ENCODE data around the gene CACNB2.

Gene CACNB2

DNA sequence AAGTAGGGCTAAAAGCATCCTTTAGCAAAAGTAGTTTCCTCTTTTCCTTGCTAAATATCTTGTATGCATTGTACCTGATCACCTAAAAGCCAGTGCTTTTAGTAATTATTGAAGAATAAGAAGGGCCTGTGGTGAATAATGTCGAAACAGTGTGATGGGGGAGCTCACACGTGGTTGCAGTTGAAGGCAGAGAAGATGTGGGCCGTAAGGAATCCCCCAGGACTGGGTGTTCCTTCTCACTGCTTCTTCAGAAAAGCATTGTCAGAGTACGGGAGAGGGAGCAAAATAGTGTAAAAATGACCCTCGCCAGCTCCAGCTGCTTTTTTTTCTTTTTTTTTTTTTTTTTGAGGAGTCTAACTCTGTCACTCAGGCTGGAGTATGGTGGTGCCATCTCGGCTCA is 310.1 kb downstream of the CACNB2 start:
- H3K27me3 ChIP-seq, result no peaks in the 10 kb centered on the region
- no peak for DNase-seq

DNA sequence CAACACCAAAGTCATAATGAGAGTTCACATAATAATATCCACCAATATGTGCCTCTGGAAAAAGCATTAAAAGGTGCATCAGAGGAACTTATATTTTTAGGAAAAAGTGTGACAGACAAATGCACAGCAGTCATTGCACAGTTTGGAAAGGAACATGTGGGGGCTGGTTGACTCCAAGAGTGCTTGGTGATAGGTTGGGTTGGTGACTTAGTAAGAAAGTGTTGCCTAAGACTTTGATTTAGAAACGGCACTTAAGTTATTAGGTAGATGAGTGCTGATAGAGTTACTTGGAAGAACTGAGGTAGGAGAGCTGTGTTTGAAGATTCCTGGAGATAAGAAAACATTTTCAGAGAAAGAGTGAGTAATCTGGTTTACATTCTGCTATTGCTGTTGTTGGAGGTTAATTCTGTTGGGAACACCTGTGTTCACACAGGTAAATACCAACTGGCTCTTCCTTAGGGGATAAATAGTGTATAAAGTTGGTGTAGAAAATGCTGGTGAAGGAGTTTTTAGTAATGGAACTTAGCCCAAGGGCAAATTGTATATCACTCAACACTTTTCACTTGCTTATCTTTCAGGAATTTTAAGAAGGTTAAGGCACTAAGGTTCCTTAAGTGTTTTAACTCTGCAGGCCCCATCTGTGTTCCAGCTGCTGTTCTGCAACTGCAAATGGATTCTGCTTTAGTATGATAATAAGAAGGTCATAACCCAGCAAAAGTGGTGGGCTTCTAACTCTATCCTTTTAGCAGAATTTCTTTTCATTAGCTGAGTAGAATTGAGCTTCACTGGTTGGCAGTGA is 315.1 kb downstream of the CACNB2 start:
- intact Hi-C loops (cut with DNase I; ENCODE audit: low total_unique reads), result no loop called here
- TF ChIP-seq CTCF (IDR thresholded peaks at IDR 0.05), result no peak
- no peaks in the 10 kb centered on the region for H3K9me3 ChIP-seq
- no peak overlapping the region for H3K27ac ChIP-seq
- no peaks in the 10 kb centered on the region for H3K4me1 ChIP-seq
- no peaks in the 10 kb centered on the region for H3K36me3 ChIP-seq
- H3K4me3 ChIP-seq, result no peak overlapping the region
- H3K27me3 ChIP-seq, result no peaks in the 10 kb centered on the region
- DNase-seq, result no peak

More for the DNA sequence above, 310.1 kb downstream of the CACNB2 start:
- Histone ChIP-seq H3K36me3 (no peaks in the 10 kb centered on the region), H3K4me3 (no peak overlapping the region), H3K4me1 (no peaks in the 10 kb centered on the region), H3K27ac (no peak overlapping the region), H3K9me3 (no peaks in the 10 kb centered on the region)
- no peak for TF ChIP-seq CTCF (IDR thresholded peaks at IDR 0.05)
- intact Hi-C loops (cut with DNase I; ENCODE audit: low total_unique reads), result no loop called here

DNA sequence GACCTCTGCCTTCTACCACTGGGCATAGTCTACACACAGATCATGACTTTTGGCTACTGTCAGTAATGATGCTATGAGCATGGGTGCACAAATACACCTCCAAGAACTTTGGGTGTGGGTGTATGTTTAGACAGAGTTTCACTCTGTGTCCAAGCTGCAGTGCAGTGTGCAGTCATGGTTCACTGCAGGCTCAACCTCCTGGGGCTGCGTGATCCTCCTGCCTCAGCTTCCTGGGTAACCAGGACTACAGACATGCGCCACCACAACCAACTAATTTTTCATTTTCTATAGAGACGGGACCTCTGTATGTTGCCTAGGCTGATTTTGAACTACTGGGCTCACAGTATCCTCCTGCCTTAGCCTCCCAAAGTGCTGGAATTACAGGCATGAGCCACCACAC is 316.8 kb downstream of the CACNB2 start:
- H3K27ac ChIP-seq, result no peak overlapping the region
- H3K4me1 ChIP-seq, result no peaks in the 10 kb centered on the region
- H3K36me3 ChIP-seq, result no peaks in the 10 kb centered on the region
- DNase-seq, result no peak
- no peak overlapping the region for H3K4me3 ChIP-seq
- H3K27me3 ChIP-seq, result no peaks in the 10 kb centered on the region
- no peak for TF ChIP-seq CTCF (IDR thresholded peaks at IDR 0.05)
- intact Hi-C loops (cut with DNase I; ENCODE audit: low total_unique reads), result no loop called here
- H3K9me3 ChIP-seq, result no peaks in the 10 kb centered on the region

GRCh38 chr10:18460032-18460431 is 319.8 kb downstream of the CACNB2 start:
- TF ChIP-seq CTCF (IDR thresholded peaks at IDR 0.05), result no peak

GRCh38 chr10:18463673-18464211 is 323.5 kb downstream of the CACNB2 start:
- no peak for TF ChIP-seq CTCF (IDR thresholded peaks at IDR 0.05)
- DNase-seq, result no peak
- no peak overlapping the region for H3K27ac ChIP-seq
- H3K9me3 ChIP-seq, result no peaks in the 10 kb centered on the region
- intact Hi-C loops (cut with DNase I; ENCODE audit: low total_unique reads), result no loop called here
- no peaks in the 10 kb centered on the region for H3K4me1 ChIP-seq
- H3K27me3 ChIP-seq, result no peaks in the 10 kb centered on the region
- H3K36me3 ChIP-seq, result no peaks in the 10 kb centered on the region
- no peak overlapping the region for H3K4me3 ChIP-seq

More at GRCh38 chr10:18460032-18460431, 319.8 kb downstream of the CACNB2 start:
- no peaks in the 10 kb centered on the region for H3K9me3 ChIP-seq
- H3K4me1 ChIP-seq, result no peaks in the 10 kb centered on the region
- no peak for DNase-seq
- no peaks in the 10 kb centered on the region for H3K27me3 ChIP-seq
- H3K4me3 ChIP-seq, result no peak overlapping the region
- H3K27ac ChIP-seq, result no peak overlapping the region
- intact Hi-C loops (cut with DNase I; ENCODE audit: low total_unique reads), result no loop called here
- no peaks in the 10 kb centered on the region for H3K36me3 ChIP-seq
